DOHH2 (cell line): ENCODE data around the gene RARB.

Experiments
- H3F3A ChIP-seq: fragments of 200-600 bp; sonication (generic), shearing (Covaris generic); 2 replicates; pipeline ENCODE4 v1.6.0; 2016; ENCODE audit warnings: antibody characterized with exemption, mild to moderate bottlenecking; ENCODE audit not compliant: control insufficient read depth, insufficient read depth
- H3K27ac ChIP-seq: fragments of 200-600 bp; sonication (generic); 2 replicates; pipeline ENCODE4 v1.5.1; 2014; ENCODE audit warnings: low read depth, mild to moderate bottlenecking, low read length, moderate library complexity
- H3K27me3 ChIP-seq: fragments of 200-600 bp; sonication (generic); 2 replicates; pipeline ENCODE4 v1.6.1; 2014; ENCODE audit warnings: mild to moderate bottlenecking, low read length, mixed read lengths; ENCODE audit not compliant: control insufficient read depth
- H3K36me3 ChIP-seq: fragments of 200-600 bp; sonication (generic); 2 replicates; pipeline ENCODE4 v1.6.1; 2014; ENCODE audit warnings: mild to moderate bottlenecking, low read length, moderate library complexity, mixed read lengths; ENCODE audit not compliant: control insufficient read depth
- H3K4me1 ChIP-seq: fragments of 200-600 bp; sonication (generic); 2 replicates; pipeline ENCODE4 v1.6.1; 2014; ENCODE audit warnings: mild to moderate bottlenecking, low read length, mixed read lengths; ENCODE audit not compliant: control insufficient read depth
- H3K4me2 ChIP-seq: fragments of 200-600 bp; sonication (generic); 2 replicates; pipeline ENCODE4 v1.6.0; 2014; ENCODE audit warnings: mild to moderate bottlenecking, low read length, moderate library complexity
- H3K4me3 ChIP-seq: fragments of 200-600 bp; sonication (generic); 2 replicates; pipeline ENCODE4 v1.5.1; 2014; ENCODE audit warnings: mild to moderate bottlenecking, low read length, mixed read lengths
- H3K79me2 ChIP-seq: fragments of 200-600 bp; sonication (generic); 2 replicates; pipeline ENCODE4 v1.6.1; 2014; ENCODE audit warnings: mild to moderate bottlenecking, low read length, mixed read lengths; ENCODE audit not compliant: control insufficient read depth
- H3K9me2 ChIP-seq: fragments of 200-600 bp; sonication (generic); replicated peaks from 2 replicates; pipeline ENCODE4 v1.6.1; 2014; ENCODE audit warnings: mild to moderate bottlenecking, low read length, mixed read lengths; ENCODE audit not compliant: control insufficient read depth
- H3K9me3 ChIP-seq: fragments of 200-600 bp; sonication (generic); 2 replicates; pipeline ENCODE4 v1.6.1; 2014; ENCODE audit warnings: antibody characterized with exemption, low read length, mixed read lengths; ENCODE audit not compliant: control insufficient read depth, insufficient read depth
- H4K20me1 ChIP-seq: fragments of 200-600 bp; sonication (generic); 2 replicates; pipeline ENCODE4 v1.6.0; 2014; ENCODE audit warnings: low read depth, mild to moderate bottlenecking, antibody characterized with exemption, low read length, moderate library complexity; ENCODE audit not compliant: control insufficient read depth, insufficient read depth
- EZH2phosphoT487 ChIP-seq: fragments of 200-600 bp; sonication (generic); IDR thresholded peaks from 2 replicates; pipeline ENCODE4 v1.6.1; 2017; ENCODE audit warnings: borderline replicate concordance, mild to moderate bottlenecking, antibody characterized with exemption, low read length, moderate library complexity, mixed read lengths
- TF ChIP-seq, protein P1 (sequence below): fragments of 200-600 bp; sonication (generic); IDR thresholded peaks from one replicate; pipeline ENCODE4 v1.5.1; 2014; ENCODE audit warnings: antibody characterized with exemption, mild to moderate bottlenecking, low read depth, low read length; ENCODE audit not compliant: poor library complexity, severe bottlenecking

The RARB gene

GRCh38 chr3:25567806-25568524 lies 139.9 kb downstream of the RARB start:
- H4K20me1 ChIP-seq = no peaks in the 10 kb centered on the region
- H3K4me1 ChIP-seq = no peaks in the 10 kb centered on the region
- no peaks in the 10 kb centered on the region for H3K79me2 ChIP-seq
- H3K27ac ChIP-seq = no peak overlapping the region
- no peaks in the 10 kb centered on the region for H3K36me3 ChIP-seq
- no peak overlapping the region for H3K4me3 ChIP-seq
- H3F3A ChIP-seq = no peaks in the 10 kb centered on the region
- no peaks in the 10 kb centered on the region for H3K9me2 ChIP-seq
- no peaks in the 10 kb centered on the region for H3K27me3 ChIP-seq
- no peak overlapping the region for H3K4me2 ChIP-seq
- H3K9me3 ChIP-seq = no peaks in the 10 kb centered on the region
- TF ChIP-seq, protein P1, sequence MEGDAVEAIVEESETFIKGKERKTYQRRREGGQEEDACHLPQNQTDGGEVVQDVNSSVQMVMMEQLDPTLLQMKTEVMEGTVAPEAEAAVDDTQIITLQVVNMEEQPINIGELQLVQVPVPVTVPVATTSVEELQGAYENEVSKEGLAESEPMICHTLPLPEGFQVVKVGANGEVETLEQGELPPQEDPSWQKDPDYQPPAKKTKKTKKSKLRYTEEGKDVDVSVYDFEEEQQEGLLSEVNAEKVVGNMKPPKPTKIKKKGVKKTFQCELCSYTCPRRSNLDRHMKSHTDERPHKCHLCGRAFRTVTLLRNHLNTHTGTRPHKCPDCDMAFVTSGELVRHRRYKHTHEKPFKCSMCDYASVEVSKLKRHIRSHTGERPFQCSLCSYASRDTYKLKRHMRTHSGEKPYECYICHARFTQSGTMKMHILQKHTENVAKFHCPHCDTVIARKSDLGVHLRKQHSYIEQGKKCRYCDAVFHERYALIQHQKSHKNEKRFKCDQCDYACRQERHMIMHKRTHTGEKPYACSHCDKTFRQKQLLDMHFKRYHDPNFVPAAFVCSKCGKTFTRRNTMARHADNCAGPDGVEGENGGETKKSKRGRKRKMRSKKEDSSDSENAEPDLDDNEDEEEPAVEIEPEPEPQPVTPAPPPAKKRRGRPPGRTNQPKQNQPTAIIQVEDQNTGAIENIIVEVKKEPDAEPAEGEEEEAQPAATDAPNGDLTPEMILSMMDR = no peak

- H4K20me1 ChIP-seq = no peaks in the 10 kb centered on the region
- H3K27me3 ChIP-seq = no peaks in the 10 kb centered on the region
- H3K4me3 ChIP-seq = no peak overlapping the region
These were observed 140.5 kb downstream of the RARB start for GRCh38 chr3:25568525-25569078.

GRCh38 chr3:25571285-25571684 lies 143.2 kb downstream of the RARB start:
- H3K9me3 ChIP-seq = no peaks in the 10 kb centered on the region
- H3K4me1 ChIP-seq = no peaks in the 10 kb centered on the region
- H3K4me2 ChIP-seq = no peak overlapping the region
- no peak overlapping the region for H3K27ac ChIP-seq
- no peaks in the 10 kb centered on the region for H3K27me3 ChIP-seq
- no peaks in the 10 kb centered on the region for H3K9me2 ChIP-seq
- H3K36me3 ChIP-seq = no peaks in the 10 kb centered on the region
- H4K20me1 ChIP-seq = no peaks in the 10 kb centered on the region
- no peaks in the 10 kb centered on the region for H3F3A ChIP-seq
- no peaks in the 10 kb centered on the region for H3K79me2 ChIP-seq
- TF ChIP-seq, protein P1 = no peak
- TF ChIP-seq EZH2phosphoT487 = no peak
- no peak overlapping the region for H3K4me3 ChIP-seq

More at GRCh38 chr3:25568525-25569078, 140.5 kb downstream of the RARB start:
- H3K27ac ChIP-seq = no peak overlapping the region
- H3K36me3 ChIP-seq = no peaks in the 10 kb centered on the region
- H3K4me2 ChIP-seq = no peak overlapping the region
- no peaks in the 10 kb centered on the region for H3K9me3 ChIP-seq
- H3K4me1 ChIP-seq = no peaks in the 10 kb centered on the region
- H3F3A ChIP-seq = no peaks in the 10 kb centered on the region
- no peaks in the 10 kb centered on the region for H3K9me2 ChIP-seq
- TF ChIP-seq, protein P1 = no peak
- no peak for TF ChIP-seq EZH2phosphoT487
- no peaks in the 10 kb centered on the region for H3K79me2 ChIP-seq
